HG02588 (cell line): ENCODE results near the gene CATSPER1.

Experiments
- ATAC-seq: cut with Tn5 transposase; IDR thresholded peaks from one replicate; pipeline ENCODE4 v1.9.1; 2021; ENCODE audit warnings: mild to moderate bottlenecking, moderate library complexity; ENCODE audit not compliant: unreplicated experiment

The CATSPER1 gene

DNA sequence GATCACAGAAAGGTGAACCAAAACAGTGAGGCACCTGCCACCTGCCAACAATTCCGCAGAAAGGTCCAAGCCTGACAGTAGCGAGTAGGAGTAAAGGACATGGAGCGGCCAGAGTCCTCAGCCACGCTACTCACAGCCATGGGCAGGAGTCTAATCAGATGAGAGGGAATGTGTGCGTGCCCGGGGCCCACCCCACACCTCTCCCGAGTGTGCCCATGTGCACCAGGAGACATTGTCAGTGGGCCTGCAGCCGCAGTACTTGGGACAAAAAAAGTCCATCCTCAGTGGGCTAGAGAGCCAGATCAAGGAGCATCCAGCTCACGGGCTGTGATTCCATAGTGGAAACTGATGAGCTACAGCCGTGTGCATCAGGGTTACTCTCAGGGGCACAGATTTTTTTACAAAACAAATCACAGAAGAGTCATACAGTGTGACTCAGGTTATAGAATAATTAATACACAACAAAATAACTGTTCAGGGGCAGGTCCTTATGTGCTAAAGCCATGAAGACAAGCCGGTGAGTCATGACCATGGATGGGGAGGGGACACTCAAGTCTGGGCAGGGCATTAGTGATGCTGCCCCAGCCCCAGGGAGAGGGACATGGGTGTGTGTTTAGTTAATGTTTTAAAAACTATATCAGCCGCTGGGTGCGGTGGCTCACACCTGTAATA is 52.7 kb downstream of the CATSPER1 start:
- ATAC-seq: no peak

DNA sequence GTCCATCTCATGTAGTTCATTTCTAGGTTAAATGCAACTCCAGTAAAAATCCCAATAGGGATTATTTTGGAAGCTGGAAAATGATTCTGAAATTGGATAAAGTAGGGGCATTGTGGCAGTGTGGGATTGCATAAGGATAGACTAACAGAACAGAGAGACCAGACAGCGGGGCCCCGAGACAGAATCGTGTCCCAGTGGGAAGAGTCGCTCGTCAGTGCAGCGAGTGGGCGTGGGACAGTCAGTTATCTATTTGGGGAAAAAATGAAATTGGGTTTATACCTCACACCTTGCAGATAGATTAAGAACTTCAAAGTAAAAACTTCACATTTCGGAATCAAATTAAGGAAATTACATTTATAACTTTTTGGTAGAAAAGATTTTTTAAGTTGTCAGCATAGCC is 54.2 kb downstream of the CATSPER1 start:
- ATAC-seq: no peak

DNA sequence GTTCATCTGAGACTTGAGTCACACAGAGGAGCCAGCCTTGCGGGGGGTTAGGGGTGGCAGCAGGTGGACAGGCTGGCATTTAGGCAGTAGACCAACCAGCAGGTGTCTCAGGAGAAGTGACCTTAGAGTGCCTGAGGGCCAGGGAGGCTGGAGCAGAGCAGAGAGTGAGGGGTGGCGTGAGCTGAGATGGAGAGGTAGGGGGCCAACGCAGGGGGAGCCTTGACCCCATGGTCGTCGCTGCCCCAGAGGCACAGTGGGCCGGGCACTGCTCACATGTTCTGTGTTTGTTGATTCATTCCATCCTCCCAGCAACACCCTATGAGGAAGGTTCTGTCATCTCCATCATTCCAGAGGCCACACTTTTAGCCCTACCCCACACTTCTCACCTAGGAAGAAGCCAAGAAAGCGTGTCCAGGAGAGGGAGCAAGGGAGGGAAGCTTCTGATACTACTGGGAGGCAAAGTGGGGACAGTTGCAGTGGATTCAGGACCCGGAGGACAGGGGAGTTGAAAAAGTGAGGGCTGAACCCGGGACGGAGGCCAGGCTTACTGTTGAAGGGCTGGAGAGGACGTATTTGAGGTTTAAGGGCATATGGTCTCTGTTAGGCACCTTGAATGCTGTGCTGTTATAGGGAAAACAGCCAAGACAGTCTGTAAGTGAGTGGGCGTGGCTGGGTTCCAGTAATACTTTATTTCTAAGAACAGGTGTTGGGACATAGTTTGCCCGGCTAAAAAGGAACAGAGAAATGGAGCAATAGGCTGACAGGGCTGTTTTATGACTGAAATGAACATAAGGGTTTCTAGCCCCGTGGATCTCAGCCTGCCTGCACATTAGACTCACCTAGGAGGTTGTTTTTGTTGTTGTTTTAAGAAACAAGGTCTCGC is 57.4 kb downstream of the CATSPER1 start:
- ATAC-seq: no peak

GRCh38 chr11:65967329-65967934 is 58.8 kb downstream of the CATSPER1 start:
- ATAC-seq: no peak
